Measurements from ENCODE around the gene TLK1. TPM values are rescaled to one million over a fixed set of nuclear protein-coding genes. Genes with fewer than 3 reads are reported as not detected.
"Not testable (repeated sequence)": the region's sequence is repeated elsewhere in the genome, so short reads cannot be mapped to it uniquely, and the experiment has no call there.

Gene TLK1
- total and polyA plus RNA-seq, 4 donors, result 8.5 to 54.4 (median 27.3) TPM

DNA sequence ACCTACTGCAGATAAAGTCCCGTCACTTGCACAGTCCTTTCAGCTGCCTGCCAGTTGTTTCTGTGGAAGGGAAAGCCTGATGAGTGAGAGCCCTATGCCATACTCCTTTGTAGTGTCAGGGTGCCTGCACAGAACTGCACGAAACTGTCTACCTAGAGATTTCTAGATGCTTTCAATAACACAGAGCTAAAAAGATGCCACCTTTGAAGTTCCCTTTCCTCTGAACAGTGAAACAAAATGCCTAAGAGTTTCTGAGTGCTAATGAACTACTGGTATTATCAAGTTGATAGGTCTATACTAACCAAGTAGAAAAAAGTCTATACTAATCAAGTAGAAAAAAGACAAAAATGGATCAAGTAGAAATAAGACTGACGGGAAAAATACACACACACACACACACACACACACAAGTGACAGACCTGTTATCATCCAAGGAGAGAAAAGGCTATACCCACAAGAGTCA, 79.0 kb downstream of the TLK1 start:
- Histone ChIP-seq H3K9ac (ENCODE audit: insufficient read depth in 1 of 2, low read length in 2 of 2) (no peak overlapping the region), H3K4me1 (ENCODE audit: control insufficient read depth in 5 of 5, insufficient read depth in 5 of 5, low read length in 5 of 5) (peaks cover 0 to 5% (median 0%) of the 10 kb centered on the region in 5 donors), H3K27me3 (ENCODE audit: control insufficient read depth in 3 of 3, insufficient read depth in 3 of 3, low read length in 2 of 3) (no peaks in the 10 kb centered on the region), H3K27ac (ENCODE audit: low read depth in 1 of 2, low read length in 1 of 2) (no peak overlapping the region), H3K9me3 (ENCODE audit: control insufficient read depth in 4 of 4, insufficient read depth in 3 of 4, low read length in 3 of 4) (no peaks in the 10 kb centered on the region), H3K36me3 (ENCODE audit: control insufficient read depth in 4 of 4, insufficient read depth in 4 of 4, low read length in 4 of 4) (peaks cover 0 to 4% (median 4%) of the 10 kb centered on the region in 4 donors), H3K4me3 (no peak overlapping the region)
- ATAC-seq (ENCODE audit: insufficient read depth, low FRiP score) (no peak), DNase-seq (no peak)
- TF ChIP-seq CTCF (IDR thresholded peaks at IDR 0.05; ENCODE audit: control extremely low read depth, extremely low read depth), result no peak
- WGBS, 2 donors, result 92 to 95% methylated on average over 3 of the region's 3 CpGs

GRCh38 chr2:171080607-171081006, 80.1 kb downstream of the TLK1 start:
- no peak overlapping the region for H3K4me3 ChIP-seq
- no peak overlapping the region for H3K27ac ChIP-seq (ENCODE audit: low read depth in 1 of 2, low read length in 1 of 2)
- no peaks in the 10 kb centered on the region for H3K9me3 ChIP-seq (ENCODE audit: control insufficient read depth in 4 of 4, insufficient read depth in 3 of 4, low read length in 3 of 4)
- WGBS, 2 donors, result 95 to 98% methylated on average over 6 of the region's 6 CpGs
- H3K9ac ChIP-seq (ENCODE audit: insufficient read depth in 1 of 2, low read length in 2 of 2), result no peak overlapping the region
- peaks cover 0 to 4% (median 4%) of the 10 kb centered on the region in 4 donors for H3K36me3 ChIP-seq (ENCODE audit: control insufficient read depth in 4 of 4, insufficient read depth in 4 of 4, low read length in 4 of 4)
- ATAC-seq (ENCODE audit: insufficient read depth, low FRiP score), result no peak
- no peak for DNase-seq
- no peaks in the 10 kb centered on the region for H3K27me3 ChIP-seq (ENCODE audit: control insufficient read depth in 3 of 3, insufficient read depth in 3 of 3, low read length in 2 of 3)
- TF ChIP-seq CTCF (IDR thresholded peaks at IDR 0.05; ENCODE audit: control extremely low read depth, extremely low read depth), result no peak
- peaks cover 0 to 5% (median 0%) of the 10 kb centered on the region in 5 donors for H3K4me1 ChIP-seq (ENCODE audit: control insufficient read depth in 5 of 5, insufficient read depth in 5 of 5, low read length in 5 of 5)

DNA sequence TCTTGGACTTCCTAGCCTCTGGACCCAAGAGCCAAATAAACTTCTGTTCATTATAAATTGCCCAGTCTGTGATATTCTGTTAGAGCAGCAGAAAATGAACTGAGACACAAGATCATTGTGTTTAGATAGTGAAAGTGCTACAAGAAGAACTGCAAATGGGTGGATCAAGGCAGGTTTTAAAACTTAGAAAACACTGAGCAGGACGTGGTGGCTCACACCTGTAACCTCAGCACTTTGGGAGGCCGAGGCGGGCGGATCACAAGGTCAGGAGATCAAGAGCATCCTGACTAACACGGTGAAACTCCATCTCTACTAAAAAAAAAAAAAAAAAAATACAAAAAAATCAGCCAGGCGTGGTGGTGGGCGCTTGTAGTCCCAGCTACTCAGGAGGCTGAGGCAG, 84.3 kb downstream of the TLK1 start:
- 94 to 98% methylated on average over 4 to 7 of the region's 7 CpGs for WGBS, 2 donors
- H3K27ac ChIP-seq (ENCODE audit: low read depth in 1 of 2, low read length in 1 of 2); H3K9me3 ChIP-seq (ENCODE audit: control insufficient read depth in 4 of 4, insufficient read depth in 3 of 4, low read length in 3 of 4); H3K4me3 ChIP-seq; H3K4me1 ChIP-seq (ENCODE audit: control insufficient read depth in 5 of 5, insufficient read depth in 5 of 5, low read length in 5 of 5); H3K36me3 ChIP-seq (ENCODE audit: control insufficient read depth in 4 of 4, insufficient read depth in 4 of 4, low read length in 4 of 4); H3K27me3 ChIP-seq (ENCODE audit: control insufficient read depth in 3 of 3, insufficient read depth in 3 of 3, low read length in 2 of 3); ATAC-seq (ENCODE audit: insufficient read depth, low FRiP score); H3K9ac ChIP-seq (ENCODE audit: insufficient read depth in 1 of 2, low read length in 2 of 2); DNase-seq: not testable (repeated sequence)

GRCh38 chr2:171072164-171072563, 88.5 kb downstream of the TLK1 start:
- Histone ChIP-seq H3K36me3 (ENCODE audit: control insufficient read depth in 4 of 4, insufficient read depth in 4 of 4, low read length in 4 of 4) (peaks cover 0 to 5% (median 1%) of the 10 kb centered on the region in 4 donors), H3K4me1 (ENCODE audit: control insufficient read depth in 5 of 5, insufficient read depth in 5 of 5, low read length in 5 of 5) (peaks cover 0 to 1% (median 0%) of the 10 kb centered on the region in 5 donors), H3K9ac (ENCODE audit: insufficient read depth in 1 of 2, low read length in 2 of 2) (no peak overlapping the region), H3K27ac (ENCODE audit: low read depth in 1 of 2, low read length in 1 of 2) (no peak overlapping the region), H3K4me3 (no peak overlapping the region), H3K27me3 (ENCODE audit: control insufficient read depth in 3 of 3, insufficient read depth in 3 of 3, low read length in 2 of 3) (no peaks in the 10 kb centered on the region), H3K9me3 (ENCODE audit: control insufficient read depth in 4 of 4, insufficient read depth in 3 of 4, low read length in 3 of 4) (no peaks in the 10 kb centered on the region)
- WGBS, 2 donors, result 97% methylated on average over 5 of the region's 5 CpGs
- ATAC-seq (ENCODE audit: insufficient read depth, low FRiP score), result no peak
- no peak for DNase-seq
- TF ChIP-seq CTCF (IDR thresholded peaks at IDR 0.05; ENCODE audit: control extremely low read depth, extremely low read depth), result no peak

Data from lung (tissue), 12 donors.